ENCODE measurements around the gene GPI. TPM values are rescaled to one million over a fixed set of nuclear protein-coding genes. Genes with fewer than 3 reads are reported as not detected.
A peak's percentile ranks its signal among the peaks of the same experiment; 100 is the strongest.
"Not testable (repeated sequence)": the region's sequence is repeated elsewhere in the genome, so short reads cannot be mapped to it uniquely, and the experiment has no call there.

Gene GPI
- total RNA-seq, 1 donor from 2014 or later, result 622 TPM

- intact Hi-C loops (cut with micrococcal nuclease), result no loop called here
- Mint-ChIP-seq H3K36me3 (ENCODE audit: low read depth) (peaks cover 82% of the 10 kb centered on the region), H3K27me3 (ENCODE audit: low read depth) (no peaks in the 10 kb centered on the region), H3K4me1 (ENCODE audit: low read depth) (peaks cover 4% of the 10 kb centered on the region), H3K9me3 (no peaks in the 10 kb centered on the region), H3K4me3 (ENCODE audit: low read depth) (no peak overlapping the region), H3K27ac (no peak overlapping the region)
- no peak for DNase-seq (ENCODE audit: low spot score)
Observed at GRCh38 chr19:34381399-34382251, 16.6 kb downstream of the GPI start.

GRCh38 chr19:34382471-34382870 is 17.5 kb downstream of the GPI start:
- intact Hi-C loops (cut with micrococcal nuclease), result no loop called here
- Mint-ChIP-seq H3K4me1 (ENCODE audit: low read depth) (peaks cover 4% of the 10 kb centered on the region), H3K9me3 (no peaks in the 10 kb centered on the region), H3K27ac (no peak overlapping the region), H3K4me3 (ENCODE audit: low read depth) (no peak overlapping the region), H3K36me3 (ENCODE audit: low read depth) (peaks cover 82% of the 10 kb centered on the region), H3K27me3 (ENCODE audit: low read depth) (no peaks in the 10 kb centered on the region)
- DNase-seq (ENCODE audit: low spot score), result no peak

- no peak for DNase-seq (ENCODE audit: low spot score)
- no peaks in the 10 kb centered on the region for H3K9me3 Mint-ChIP-seq
- peak overlapping the region; percentile 21 for H3K27ac Mint-ChIP-seq
- no peak overlapping the region for H3K4me3 Mint-ChIP-seq (ENCODE audit: low read depth)
- H3K36me3 Mint-ChIP-seq (ENCODE audit: low read depth), result peaks cover 81% of the 10 kb centered on the region
- intact Hi-C loops (cut with micrococcal nuclease), result no loop called here
- peaks cover 4% of the 10 kb centered on the region for H3K4me1 Mint-ChIP-seq (ENCODE audit: low read depth)
- no peaks in the 10 kb centered on the region for H3K27me3 Mint-ChIP-seq (ENCODE audit: low read depth)
Observed at GRCh38 chr19:34383599-34383998, 18.6 kb downstream of the GPI start.

- no peaks in the 10 kb centered on the region for H3K27me3 Mint-ChIP-seq (ENCODE audit: low read depth)
- H3K27ac Mint-ChIP-seq, result no peak overlapping the region
- H3K4me1 Mint-ChIP-seq (ENCODE audit: low read depth), result peaks cover 4% of the 10 kb centered on the region
- intact Hi-C loops (cut with micrococcal nuclease), result no loop called here
- no peak for DNase-seq (ENCODE audit: low spot score)
- peaks cover 59% of the 10 kb centered on the region for H3K36me3 Mint-ChIP-seq (ENCODE audit: low read depth)
- H3K4me3 Mint-ChIP-seq (ENCODE audit: low read depth), result no peak overlapping the region
- H3K9me3 Mint-ChIP-seq, result no peaks in the 10 kb centered on the region
Observed at GRCh38 chr19:34386645-34387445, 21.8 kb downstream of the GPI start.

GRCh38 chr19:34387446-34387810 is 22.4 kb downstream of the GPI start:
- Mint-ChIP-seq H3K27me3 (ENCODE audit: low read depth) (no peaks in the 10 kb centered on the region), H3K9me3 (no peaks in the 10 kb centered on the region), H3K4me3 (ENCODE audit: low read depth) (no peak overlapping the region), H3K4me1 (ENCODE audit: low read depth) (peaks cover 4% of the 10 kb centered on the region), H3K27ac (no peak overlapping the region), H3K36me3 (ENCODE audit: low read depth) (peaks cover 55% of the 10 kb centered on the region)
- DNase-seq (ENCODE audit: low spot score), result no peak
- intact Hi-C loops (cut with micrococcal nuclease), result no loop called here

GRCh38 chr19:34388745-34389144 is 23.7 kb downstream of the GPI start:
- H3K36me3 Mint-ChIP-seq (ENCODE audit: low read depth), result peaks cover 42% of the 10 kb centered on the region
- H3K4me1 Mint-ChIP-seq (ENCODE audit: low read depth); H3K4me3 Mint-ChIP-seq (ENCODE audit: low read depth); H3K9me3 Mint-ChIP-seq; H3K27me3 Mint-ChIP-seq (ENCODE audit: low read depth); intact Hi-C loops (cut with micrococcal nuclease); H3K27ac Mint-ChIP-seq; DNase-seq (ENCODE audit: low spot score): not testable (repeated sequence)

- no peak for DNase-seq (ENCODE audit: low spot score)
- intact Hi-C loops (cut with micrococcal nuclease), result no loop called here
- no peak overlapping the region for H3K27ac Mint-ChIP-seq
- H3K27me3 Mint-ChIP-seq (ENCODE audit: low read depth), result no peaks in the 10 kb centered on the region
- H3K36me3 Mint-ChIP-seq (ENCODE audit: low read depth), result peaks cover 20% of the 10 kb centered on the region
- no peak overlapping the region for H3K4me3 Mint-ChIP-seq (ENCODE audit: low read depth)
- H3K4me1 Mint-ChIP-seq (ENCODE audit: low read depth), result no peaks in the 10 kb centered on the region
- no peaks in the 10 kb centered on the region for H3K9me3 Mint-ChIP-seq
Observed at GRCh38 chr19:34391813-34392212, 26.8 kb downstream of the GPI start.

GRCh38 chr19:34393031-34393430 is 28.0 kb downstream of the GPI start:
- no peaks in the 10 kb centered on the region for H3K9me3 Mint-ChIP-seq

GRCh38 chr19:34393629-34394028 is 28.6 kb downstream of the GPI start:
- Mint-ChIP-seq H3K36me3 (ENCODE audit: low read depth) (peaks cover 23% of the 10 kb centered on the region), H3K27ac (no peak overlapping the region), H3K4me3 (ENCODE audit: low read depth) (no peak overlapping the region), H3K27me3 (ENCODE audit: low read depth) (no peaks in the 10 kb centered on the region), H3K4me1 (ENCODE audit: low read depth) (no peaks in the 10 kb centered on the region), H3K9me3 (no peaks in the 10 kb centered on the region)
- intact Hi-C loops (cut with micrococcal nuclease), result no loop called here
- DNase-seq (ENCODE audit: low spot score), result no peak

More at GRCh38 chr19:34393031-34393430, 28.0 kb downstream of the GPI start:
- H3K27ac Mint-ChIP-seq, result no peak overlapping the region
- H3K27me3 Mint-ChIP-seq (ENCODE audit: low read depth), result no peaks in the 10 kb centered on the region
- DNase-seq (ENCODE audit: low spot score), result no peak
- peaks cover 21% of the 10 kb centered on the region for H3K36me3 Mint-ChIP-seq (ENCODE audit: low read depth)
- no peaks in the 10 kb centered on the region for H3K4me1 Mint-ChIP-seq (ENCODE audit: low read depth)
- intact Hi-C loops (cut with micrococcal nuclease), result no loop called here
- H3K4me3 Mint-ChIP-seq (ENCODE audit: low read depth), result no peak overlapping the region

GRCh38 chr19:34397853-34398252 is 32.9 kb downstream of the GPI start:
- intact Hi-C loops (cut with micrococcal nuclease), result no loop called here
- Mint-ChIP-seq H3K27me3 (ENCODE audit: low read depth) (no peaks in the 10 kb centered on the region), H3K27ac (no peak overlapping the region), H3K4me3 (ENCODE audit: low read depth) (no peak overlapping the region), H3K4me1 (ENCODE audit: low read depth) (no peaks in the 10 kb centered on the region), H3K9me3 (no peaks in the 10 kb centered on the region), H3K36me3 (ENCODE audit: low read depth) (peaks cover 52% of the 10 kb centered on the region)
- DNase-seq (ENCODE audit: low spot score), result no peak

GRCh38 chr19:34399886-34400285 is 34.9 kb downstream of the GPI start:
- peaks cover 4% of the 10 kb centered on the region for H3K4me1 Mint-ChIP-seq (ENCODE audit: low read depth)
- H3K4me3 Mint-ChIP-seq (ENCODE audit: low read depth), result no peak overlapping the region
- intact Hi-C loops (cut with micrococcal nuclease), result no loop called here
- H3K36me3 Mint-ChIP-seq (ENCODE audit: low read depth), result peaks cover 51% of the 10 kb centered on the region
- no peak for DNase-seq (ENCODE audit: low spot score)
- no peak overlapping the region for H3K27ac Mint-ChIP-seq
- no peaks in the 10 kb centered on the region for H3K9me3 Mint-ChIP-seq
- H3K27me3 Mint-ChIP-seq (ENCODE audit: low read depth), result no peaks in the 10 kb centered on the region

GRCh38 chr19:34400844-34401243 is 35.8 kb downstream of the GPI start:
- H3K27ac Mint-ChIP-seq; DNase-seq (ENCODE audit: low spot score); H3K4me3 Mint-ChIP-seq (ENCODE audit: low read depth); H3K9me3 Mint-ChIP-seq; H3K27me3 Mint-ChIP-seq (ENCODE audit: low read depth); H3K4me1 Mint-ChIP-seq (ENCODE audit: low read depth); intact Hi-C loops (cut with micrococcal nuclease): not testable (repeated sequence)
- peaks cover 47% of the 10 kb centered on the region for H3K36me3 Mint-ChIP-seq (ENCODE audit: low read depth)

GRCh38 chr19:34402074-34402600 is 37.1 kb downstream of the GPI start:
- no peak overlapping the region for H3K27ac Mint-ChIP-seq

More at GRCh38 chr19:34402074-34402600, 37.1 kb downstream of the GPI start:
- intact Hi-C loops (cut with micrococcal nuclease), result no loop called here
- no peaks in the 10 kb centered on the region for H3K27me3 Mint-ChIP-seq (ENCODE audit: low read depth)
- no peaks in the 10 kb centered on the region for H3K9me3 Mint-ChIP-seq
- DNase-seq (ENCODE audit: low spot score), result no peak
- no peak overlapping the region for H3K4me3 Mint-ChIP-seq (ENCODE audit: low read depth)
- H3K36me3 Mint-ChIP-seq (ENCODE audit: low read depth), result peaks cover 46% of the 10 kb centered on the region
- peaks cover 4% of the 10 kb centered on the region for H3K4me1 Mint-ChIP-seq (ENCODE audit: low read depth)

Measured in activated T-helper 2 cell treated with anti-CD3 and anti-CD28 coated beads, Interferon-gamma antibody, Interleukin-2, Interleukin-4, amounts not matched to agents 10 μg/mL and 5 μg/mL and 100 μg/mL, durations not matched to agents 14 hours and 24 hours and 36 hours (primary cell).